GM12891 (cell line): ENCODE results near the gene COL3A1.

Source experiments
- DNase-seq: peaks from one replicate; pipeline ENCODE4 v3.0.0; 2011; ENCODE audit warnings: low spot score; ENCODE audit not compliant: insufficient read length
- FAIRE-seq: peaks from 2 replicates; lab custom pipeline; 2011; peaks lifted over from hg19 to GRCh38; lab: Jason Lieb, UNC
- PAX5 ChIP-seq: IDR thresholded peaks from 2 replicates; pipeline ENCODE4 v1.6.1; 2011; ENCODE audit warnings: low read length, moderate library complexity, mild to moderate bottlenecking; ENCODE audit not compliant: insufficient read depth, severe bottlenecking
- POLR2A ChIP-seq: IDR thresholded peaks from 2 replicates; pipeline ENCODE4 v1.6.1; 2011; ENCODE audit warnings: low read depth, low read length, control low read depth
- POLR2AphosphoS5 ChIP-seq: IDR thresholded peaks from 2 replicates; pipeline ENCODE4 v1.6.1; 2011; ENCODE audit warnings: low read depth, low read length, control low read depth
- POU2F2 ChIP-seq: IDR thresholded peaks from 2 replicates; pipeline ENCODE4 v1.6.1; 2011; ENCODE audit warnings: low read depth, mild to moderate bottlenecking, control low read depth, low read length, moderate library complexity
- SPI1 ChIP-seq: IDR thresholded peaks from 2 replicates; pipeline ENCODE4 v1.6.1; 2011; ENCODE audit warnings: low read depth, low read length, control low read depth
- TAF1 ChIP-seq: IDR thresholded peaks from 2 replicates; pipeline ENCODE4 v1.6.1; 2011; ENCODE audit warnings: low read depth, low read length, control low read depth

The COL3A1 gene

GRCh38 chr2:188984680-188985079, 10.5 kb downstream of the COL3A1 start:
- TF ChIP-seq TAF1 (no peak), PAX5 (no peak), POU2F2 (no peak), SPI1 (no peak), POLR2AphosphoS5 (no peak), POLR2A (no peak)
- DNase-seq (no peak), FAIRE-seq (no peak)

DNA sequence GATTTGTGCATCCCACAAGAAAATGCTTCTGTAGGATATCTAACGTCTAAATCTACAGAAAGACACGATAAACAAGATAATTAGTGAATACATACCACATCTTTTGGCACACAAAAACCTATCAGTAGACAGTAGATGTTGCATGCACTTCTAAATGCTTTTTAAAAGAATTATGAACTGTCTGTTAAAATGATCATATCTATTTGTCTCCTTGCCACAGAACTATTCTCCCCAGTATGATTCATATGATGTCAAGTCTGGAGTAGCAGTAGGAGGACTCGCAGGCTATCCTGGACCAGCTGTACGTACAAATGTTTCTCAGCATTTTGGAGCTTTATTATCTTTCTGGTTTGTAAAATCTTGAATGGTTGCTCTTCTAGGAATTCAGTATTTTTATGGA, 12.7 kb downstream of the COL3A1 start:
- no peak for DNase-seq
- TF ChIP-seq PAX5 (no peak), POLR2AphosphoS5 (no peak), SPI1 (no peak), POLR2A (no peak), POU2F2 (no peak), TAF1 (no peak)
- no peak for FAIRE-seq

- DNase-seq: no peak
- FAIRE-seq: no peak
- TF ChIP-seq POU2F2: no peak
- no peak for TF ChIP-seq POLR2AphosphoS5
- no peak for TF ChIP-seq POLR2A
- TF ChIP-seq TAF1: no peak
- no peak for TF ChIP-seq PAX5
- TF ChIP-seq SPI1: no peak
Observed at GRCh38 chr2:188993247-188993646, 19.1 kb downstream of the COL3A1 start.

GRCh38 chr2:188997263-188997662, 23.1 kb downstream of the COL3A1 start:
- DNase-seq: no peak
- FAIRE-seq: no peak
- no peak for TF ChIP-seq TAF1
- TF ChIP-seq POLR2A: no peak
- no peak for TF ChIP-seq SPI1
- TF ChIP-seq POLR2AphosphoS5: no peak
- no peak for TF ChIP-seq PAX5
- no peak for TF ChIP-seq POU2F2

DNA sequence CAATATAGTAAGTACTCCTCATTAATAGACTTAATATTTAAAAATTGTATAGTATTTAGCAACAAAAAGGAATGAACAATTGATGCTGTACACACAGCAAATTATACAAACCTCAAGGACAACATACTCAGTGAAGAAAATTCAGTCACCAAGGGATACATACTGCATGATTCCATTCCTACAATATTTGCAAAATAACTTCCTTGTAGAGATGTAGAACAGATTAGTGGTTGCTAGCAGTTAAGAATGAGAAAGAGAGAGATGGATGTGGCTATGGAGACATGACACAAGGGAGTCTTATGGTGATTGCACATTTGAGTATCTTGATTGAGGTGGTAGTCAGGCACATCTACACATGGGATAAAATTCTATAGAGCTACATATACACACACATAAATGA, 26.0 kb downstream of the COL3A1 start:
- DNase-seq (no peak), FAIRE-seq (no peak)
- TF ChIP-seq SPI1 (no peak), TAF1 (no peak), POLR2A (no peak), POU2F2 (no peak), PAX5 (no peak), POLR2AphosphoS5 (no peak)

GRCh38 chr2:189002079-189002478, 27.9 kb downstream of the COL3A1 start:
- DNase-seq (no peak), FAIRE-seq (no peak)
- TF ChIP-seq TAF1: no peak
- TF ChIP-seq PAX5: no peak
- TF ChIP-seq SPI1: no peak
- no peak for TF ChIP-seq POLR2AphosphoS5
- no peak for TF ChIP-seq POU2F2
- no peak for TF ChIP-seq POLR2A

GRCh38 chr2:189008555-189009262, 34.5 kb downstream of the COL3A1 start:
- TF ChIP-seq TAF1 (no peak), POLR2AphosphoS5 (no peak), PAX5 (no peak), POLR2A (no peak), POU2F2 (no peak), SPI1 (no peak)
- FAIRE-seq (no peak), DNase-seq (no peak)

GRCh38 chr2:189010536-189010935, 36.4 kb downstream of the COL3A1 start:
- DNase-seq (no peak), FAIRE-seq (no peak)
- no peak for TF ChIP-seq POLR2A

DNA sequence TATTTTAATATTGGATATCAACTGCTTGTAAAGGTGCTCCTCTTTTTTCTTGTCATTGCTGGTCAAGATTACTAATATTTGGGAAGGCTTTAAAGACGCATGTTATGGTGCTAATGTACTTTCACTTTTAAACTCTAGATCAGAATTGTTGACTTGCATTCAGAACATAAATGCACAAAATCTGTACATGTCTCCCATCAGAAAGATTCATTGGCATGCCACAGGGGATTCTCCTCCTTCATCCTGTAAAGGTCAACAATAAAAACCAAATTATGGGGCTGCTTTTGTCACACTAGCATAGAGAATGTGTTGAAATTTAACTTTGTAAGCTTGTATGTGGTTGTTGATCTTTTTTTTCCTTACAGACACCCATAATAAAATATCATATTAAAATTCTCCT, 38.2 kb downstream of the COL3A1 start:
- no peak for FAIRE-seq
- no peak for DNase-seq
- no peak for TF ChIP-seq SPI1

DNA sequence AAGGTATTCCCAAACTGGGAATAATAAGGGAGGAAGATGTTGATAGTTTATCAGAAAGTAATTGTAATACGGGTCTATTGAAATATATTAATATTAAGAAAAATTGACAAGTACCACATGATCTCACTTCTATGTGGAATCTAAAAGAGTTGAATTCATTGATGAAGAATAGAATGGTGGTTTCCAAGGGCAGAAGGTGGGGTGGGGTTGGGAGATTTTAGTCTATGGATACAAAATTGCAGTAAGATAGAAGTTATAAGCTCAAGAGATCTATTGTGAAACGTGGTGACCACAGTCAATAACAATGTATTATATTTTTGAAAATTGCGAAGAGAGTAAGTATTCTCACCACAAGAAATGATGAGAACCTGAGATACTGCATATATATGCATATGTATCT, 38.9 kb downstream of the COL3A1 start:
- DNase-seq: no peak
- TF ChIP-seq SPI1: no peak
- no peak for TF ChIP-seq POLR2A
- no peak for TF ChIP-seq TAF1
- TF ChIP-seq POLR2AphosphoS5: no peak
- no peak for TF ChIP-seq POU2F2
- TF ChIP-seq PAX5: no peak
- FAIRE-seq: no peak

DNA sequence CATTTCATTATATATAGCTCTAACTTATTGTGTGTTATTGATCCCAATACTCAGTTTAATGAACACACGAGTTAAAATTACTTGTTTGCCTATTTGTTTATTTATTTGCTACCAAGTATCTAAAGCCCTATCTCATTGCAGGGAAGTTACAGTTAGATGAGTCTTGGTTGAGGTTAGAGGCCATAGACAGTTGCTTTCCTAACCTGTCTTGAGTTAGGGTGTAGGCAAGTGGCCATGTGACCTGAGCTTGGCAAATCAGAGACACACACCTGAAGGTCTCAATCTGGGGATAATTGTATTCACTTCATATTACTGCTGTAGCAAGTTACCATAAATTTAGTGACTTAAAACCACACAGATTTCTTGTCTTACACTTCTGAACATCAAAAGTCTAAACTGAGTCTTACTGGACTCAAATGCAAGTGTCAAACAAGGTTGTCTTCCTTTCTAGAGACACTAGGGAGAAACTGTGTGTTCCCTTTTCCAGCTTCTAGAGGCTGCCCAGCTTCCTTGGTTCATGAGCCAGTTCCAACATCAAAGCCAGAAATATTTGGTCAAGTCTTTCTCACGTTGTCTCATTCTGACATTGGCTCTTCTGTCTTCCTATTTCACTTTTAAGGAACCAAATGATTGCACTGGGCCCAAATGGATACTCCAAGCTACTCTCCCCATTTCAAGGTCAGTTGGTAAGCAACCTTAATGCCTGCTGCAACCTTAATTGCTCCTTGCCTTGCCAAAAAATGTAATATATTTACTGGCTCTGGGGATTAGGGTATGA, 39.7 kb downstream of the COL3A1 start:
- no peak for TF ChIP-seq POU2F2
- TF ChIP-seq POLR2A: no peak
- no peak for TF ChIP-seq TAF1
- no peak for TF ChIP-seq POLR2AphosphoS5
- FAIRE-seq: no peak
- no peak for DNase-seq
